SU-DHL-6 (cell line): Measurements from ENCODE around the gene STARD5.

ENCODE experiments used
- H2AFZ ChIP-seq: fragments of 200-600 bp; sonication (generic); 2 replicates; pipeline ENCODE4 v1.6.1; 2014; ENCODE audit warnings: low read depth, mild to moderate bottlenecking, moderate library complexity, mixed read lengths, antibody characterized with exemption, low read length; ENCODE audit not compliant: severe bottlenecking
- H3F3A ChIP-seq: fragments of 200-600 bp; shearing (Covaris generic); 2 replicates; pipeline ENCODE4 v1.6.0; 2016; ENCODE audit warnings: antibody characterized with exemption, mild to moderate bottlenecking; ENCODE audit not compliant: insufficient read depth
- H3K27ac ChIP-seq: fragments of 200-600 bp; sonication (generic); 2 replicates; pipeline ENCODE4 v1.5.1; 2016; ENCODE audit warnings: low read depth, mild to moderate bottlenecking, low read length, moderate library complexity, mixed read lengths
- H3K27me3 ChIP-seq: fragments of 200-600 bp; sonication (generic), shearing (Covaris generic); 2 replicates; pipeline ENCODE4 v1.6.0; 2014; ENCODE audit warnings: mild to moderate bottlenecking, low read length
- H3K36me3 ChIP-seq: fragments of 200-600 bp; sonication (generic); 2 replicates; pipeline ENCODE4 v1.6.1; 2014; ENCODE audit warnings: mild to moderate bottlenecking, low read length, mixed read lengths
- H3K4me2 ChIP-seq: fragments of 300-600, 200-600 bp; shearing (Covaris generic), sonication (generic); 2 replicates; pipeline ENCODE4 v1.6.0; 2014; ENCODE audit warnings: low read length, low read depth, mild to moderate bottlenecking; ENCODE audit not compliant: poor library complexity, severe bottlenecking
- H3K4me3 ChIP-seq: fragments of 200-600 bp; sonication (generic); 2 replicates; pipeline ENCODE4 v1.5.1; 2014; ENCODE audit warnings: antibody characterized with exemption, low read length, mild to moderate bottlenecking, mixed read lengths; ENCODE audit not compliant: insufficient read depth, poor library complexity, severe bottlenecking
- H3K79me2 ChIP-seq: fragments of 200-600 bp; sonication (generic); 2 replicates; pipeline ENCODE4 v1.6.1; 2014; ENCODE audit warnings: mild to moderate bottlenecking, low read length, moderate library complexity; ENCODE audit not compliant: insufficient read depth
- H3K9ac ChIP-seq: fragments of 200-600 bp; sonication (generic); 2 replicates; pipeline ENCODE4 v1.7.0; 2014; ENCODE audit warnings: mild to moderate bottlenecking, low read length
- H3K9me2 ChIP-seq: fragments of 200-600 bp; sonication (generic); replicated peaks from 2 replicates; pipeline ENCODE4 v1.6.1; 2014; ENCODE audit warnings: low read length; ENCODE audit not compliant: insufficient read depth
- H3K9me3 ChIP-seq: fragments of 200-600 bp; sonication (generic); 2 replicates; pipeline ENCODE4 v1.6.1; 2014; ENCODE audit warnings: low read length, mixed read lengths; ENCODE audit not compliant: insufficient read depth
- H4K20me1 ChIP-seq: fragments of 200-600 bp; sonication (generic); 2 replicates; pipeline ENCODE4 v1.6.1; 2014; ENCODE audit warnings: low read depth, mild to moderate bottlenecking, antibody characterized with exemption, low read length, moderate library complexity, mixed read lengths
- EZH2phosphoT487 ChIP-seq: fragments of 200-600 bp; sonication (generic), shearing (Covaris generic); conservative IDR thresholded peaks from 2 replicates; pipeline ENCODE4 v1.6.1; 2018; ENCODE audit warnings: mild to moderate bottlenecking, antibody characterized with exemption, low read length, moderate library complexity, mixed read lengths
- TF ChIP-seq, protein P1 (sequence below): fragments of 200-600 bp; sonication (generic); IDR thresholded peaks from one replicate; pipeline ENCODE4 v1.5.1; 2017; ENCODE audit warnings: antibody characterized with exemption, mild to moderate bottlenecking, low read length, moderate library complexity; ENCODE audit not compliant: insufficient read depth, poor library complexity, severe bottlenecking

STARD5 gene

DNA sequence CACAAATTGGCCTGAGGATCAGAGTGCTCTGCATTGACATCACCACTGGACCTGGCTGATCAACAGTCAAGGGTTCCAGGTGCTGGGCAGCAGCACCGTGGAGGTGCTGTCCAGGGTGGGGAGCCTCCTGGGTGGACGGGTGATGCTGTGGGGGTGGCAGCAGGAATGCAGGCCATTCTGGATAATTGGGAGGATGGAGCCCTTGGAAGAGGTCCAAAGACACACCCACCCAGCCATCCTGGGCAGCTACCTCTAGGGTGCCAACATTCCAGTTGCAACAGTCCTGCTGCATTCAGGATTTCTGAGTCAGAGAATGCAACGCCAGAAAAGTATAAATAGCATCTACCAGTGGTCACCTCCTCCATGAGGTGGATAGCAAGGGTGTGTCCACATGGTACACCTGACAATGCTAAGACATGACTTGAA, 26.8 kb downstream of the STARD5 start:
- H3K9ac ChIP-seq: peak overlapping the region; percentile 55
- H2AFZ ChIP-seq: peak overlapping the region; percentile 7
- H3K27ac ChIP-seq: peak overlapping the region; percentile 94
- TF ChIP-seq EZH2phosphoT487: no peak
- TF ChIP-seq, protein P1, sequence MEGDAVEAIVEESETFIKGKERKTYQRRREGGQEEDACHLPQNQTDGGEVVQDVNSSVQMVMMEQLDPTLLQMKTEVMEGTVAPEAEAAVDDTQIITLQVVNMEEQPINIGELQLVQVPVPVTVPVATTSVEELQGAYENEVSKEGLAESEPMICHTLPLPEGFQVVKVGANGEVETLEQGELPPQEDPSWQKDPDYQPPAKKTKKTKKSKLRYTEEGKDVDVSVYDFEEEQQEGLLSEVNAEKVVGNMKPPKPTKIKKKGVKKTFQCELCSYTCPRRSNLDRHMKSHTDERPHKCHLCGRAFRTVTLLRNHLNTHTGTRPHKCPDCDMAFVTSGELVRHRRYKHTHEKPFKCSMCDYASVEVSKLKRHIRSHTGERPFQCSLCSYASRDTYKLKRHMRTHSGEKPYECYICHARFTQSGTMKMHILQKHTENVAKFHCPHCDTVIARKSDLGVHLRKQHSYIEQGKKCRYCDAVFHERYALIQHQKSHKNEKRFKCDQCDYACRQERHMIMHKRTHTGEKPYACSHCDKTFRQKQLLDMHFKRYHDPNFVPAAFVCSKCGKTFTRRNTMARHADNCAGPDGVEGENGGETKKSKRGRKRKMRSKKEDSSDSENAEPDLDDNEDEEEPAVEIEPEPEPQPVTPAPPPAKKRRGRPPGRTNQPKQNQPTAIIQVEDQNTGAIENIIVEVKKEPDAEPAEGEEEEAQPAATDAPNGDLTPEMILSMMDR: no peak
- H3K4me3 ChIP-seq: peak overlapping the region; percentile 48
- H3K36me3 ChIP-seq: no peaks in the 10 kb centered on the region
- H3K27me3 ChIP-seq: no peaks in the 10 kb centered on the region
- no peaks in the 10 kb centered on the region for H3K9me2 ChIP-seq
- H3K4me2 ChIP-seq: peak overlapping the region; percentile 65
- H4K20me1 ChIP-seq: no peaks in the 10 kb centered on the region
- no peaks in the 10 kb centered on the region for H3K9me3 ChIP-seq
- peaks cover 42% of the 10 kb centered on the region for H3F3A ChIP-seq
- H3K79me2 ChIP-seq: peaks cover 3% of the 10 kb centered on the region; the same call in 1 of the 2 replicates

DNA sequence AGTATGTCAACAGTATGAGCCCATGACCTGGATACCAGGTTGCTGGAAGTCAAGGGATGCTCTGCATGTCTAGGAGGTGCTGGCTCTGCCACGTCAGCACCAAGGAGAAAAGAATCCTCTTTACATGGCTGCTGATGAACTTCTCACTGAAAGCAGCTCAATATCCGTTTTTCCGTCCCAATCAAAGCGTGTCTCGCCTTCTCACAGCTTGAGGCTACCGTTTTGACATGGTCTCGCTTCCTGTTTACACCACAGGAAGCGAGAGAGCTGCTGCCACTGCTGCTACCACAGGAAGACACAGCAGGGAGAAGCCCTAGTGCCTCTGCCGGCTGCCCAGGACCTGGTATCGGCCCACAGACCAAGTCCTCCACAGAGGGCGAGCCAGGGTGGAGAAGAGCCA, 27.3 kb downstream of the STARD5 start:
- H4K20me1 ChIP-seq: no peaks in the 10 kb centered on the region
- peak overlapping the region; percentile 7 for H2AFZ ChIP-seq
- H3K4me3 ChIP-seq: peak overlapping the region; percentile 48
- H3K4me2 ChIP-seq: peak overlapping the region; percentile 65
- TF ChIP-seq EZH2phosphoT487: no peak
- TF ChIP-seq, protein P1: no peak
- H3F3A ChIP-seq: peaks cover 43% of the 10 kb centered on the region
- no peaks in the 10 kb centered on the region for H3K27me3 ChIP-seq
- H3K79me2 ChIP-seq: peaks cover 3% of the 10 kb centered on the region; the same call in 1 of the 2 replicates
- no peaks in the 10 kb centered on the region for H3K36me3 ChIP-seq
- no peaks in the 10 kb centered on the region for H3K9me2 ChIP-seq
- no peaks in the 10 kb centered on the region for H3K9me3 ChIP-seq
- H3K27ac ChIP-seq: peak overlapping the region; percentile 94
- peak overlapping the region; percentile 55 for H3K9ac ChIP-seq

DNA sequence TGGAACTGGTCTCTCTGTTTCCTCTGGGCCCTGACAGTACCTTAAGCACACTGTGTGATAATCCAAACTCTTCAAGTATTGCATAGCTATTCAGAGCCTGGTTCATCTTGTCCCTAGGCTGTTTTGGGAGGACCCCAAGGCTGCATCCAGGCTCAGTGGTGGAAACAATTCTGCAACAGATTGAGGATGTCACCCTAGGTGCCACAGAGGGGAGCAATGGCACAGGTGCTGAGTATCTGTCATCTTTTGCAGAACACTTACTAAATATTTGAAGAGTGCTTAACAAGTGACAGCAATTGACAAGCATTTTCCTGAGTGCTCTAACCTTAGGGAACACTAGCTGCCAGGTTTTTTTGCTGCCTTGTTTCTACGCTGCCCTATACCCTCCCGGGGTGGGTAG, 27.8 kb downstream of the STARD5 start:
- Histone ChIP-seq H3K4me2 (peak overlapping the region; percentile 65), H4K20me1 (no peaks in the 10 kb centered on the region), H3K9me2 (no peaks in the 10 kb centered on the region), H3F3A (peaks cover 42% of the 10 kb centered on the region), H3K9ac (peak overlapping the region; percentile 55), H3K79me2 (peaks cover 3% of the 10 kb centered on the region; the same call in 1 of the 2 replicates), H3K27ac (peak overlapping the region; percentile 94), H3K27me3 (no peaks in the 10 kb centered on the region), H3K36me3 (no peaks in the 10 kb centered on the region), H3K4me3 (peak overlapping the region; percentile 48), H2AFZ (peak overlapping the region; percentile 7), H3K9me3 (no peaks in the 10 kb centered on the region)
- no peak for TF ChIP-seq EZH2phosphoT487
- TF ChIP-seq, protein P1: no peak
